GM19351 (cell line): ENCODE results near the gene RCC1.
A peak's percentile ranks its signal among the peaks of the same experiment; 100 is the strongest.
"Not testable (repeated sequence)": the region's sequence is repeated elsewhere in the genome, so short reads cannot be mapped to it uniquely, and the experiment has no call there.

Source experiments
- ATAC-seq: cut with Tn5 transposase; IDR thresholded peaks from one replicate; pipeline ENCODE4 v1.9.1; 2021; ENCODE audit warnings: mild to moderate bottlenecking, moderate library complexity; ENCODE audit not compliant: unreplicated experiment

RCC1 gene

DNA sequence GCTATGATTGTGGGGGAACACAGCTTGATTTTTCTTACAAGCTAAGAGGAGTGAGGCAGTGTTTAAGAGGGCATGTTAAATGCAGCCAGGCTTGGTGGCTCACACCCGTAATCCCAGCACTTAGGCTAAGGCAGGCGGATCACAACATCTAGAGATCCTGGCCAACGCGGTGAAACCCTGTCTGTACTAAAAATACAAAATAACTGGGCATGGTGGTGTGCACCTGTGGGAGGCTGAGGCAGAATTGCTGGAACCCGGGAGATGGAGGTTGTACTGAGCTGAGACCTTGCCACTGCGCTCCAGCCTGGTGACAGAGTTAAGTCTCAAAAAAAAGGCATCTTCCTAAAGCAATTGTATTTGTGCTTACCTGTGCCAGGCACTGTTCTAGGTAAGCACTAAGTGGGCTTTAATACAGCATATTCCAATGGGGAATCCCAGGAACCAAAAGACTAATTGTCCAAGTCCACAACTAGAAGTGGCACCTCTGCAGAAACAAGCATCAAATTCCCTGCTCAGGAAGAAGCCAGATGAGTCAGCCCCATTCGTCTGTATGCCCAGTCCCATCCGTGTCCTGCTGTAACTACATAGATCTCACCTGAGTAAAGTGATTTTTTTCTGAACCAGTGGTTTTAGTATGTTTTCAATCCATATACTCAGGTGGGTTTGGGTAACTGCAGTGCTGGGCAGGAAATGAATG is 4.6 kb downstream of the RCC1 start:
- no peak for ATAC-seq

- no peak for ATAC-seq
Measured at GRCh38 chr1:28510970-28511440, 5.2 kb downstream of the RCC1 start.

DNA sequence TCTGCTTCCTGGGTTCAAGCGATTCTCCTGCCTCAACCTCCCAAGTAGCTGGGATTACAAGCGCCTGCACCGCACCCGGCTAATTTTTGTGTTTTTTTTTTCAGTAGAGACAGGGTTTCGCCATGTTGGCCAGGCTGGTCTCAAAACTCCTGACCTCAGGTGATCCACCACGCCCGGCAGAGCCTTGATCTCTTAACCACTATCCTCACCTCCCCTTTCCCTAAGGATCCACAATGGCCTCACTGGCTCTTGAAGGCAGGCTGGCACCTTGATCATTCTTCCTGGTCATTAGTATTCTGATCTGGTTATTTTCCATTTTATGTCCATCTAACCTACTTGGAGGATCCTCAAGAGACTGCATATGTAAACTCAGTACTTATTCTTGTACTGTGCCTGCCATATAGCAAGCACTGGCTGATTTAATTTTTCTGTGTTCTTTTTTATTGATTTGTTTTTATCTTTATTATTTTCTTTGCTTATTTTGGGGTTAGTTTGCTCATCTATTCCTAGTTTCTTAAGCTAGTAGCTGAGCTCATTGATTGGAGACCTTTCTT is 6.3 kb downstream of the RCC1 start:
- no peak for ATAC-seq

GRCh38 chr1:28514445-28514933 is 8.6 kb downstream of the RCC1 start:
- ATAC-seq: not testable (repeated sequence)

DNA sequence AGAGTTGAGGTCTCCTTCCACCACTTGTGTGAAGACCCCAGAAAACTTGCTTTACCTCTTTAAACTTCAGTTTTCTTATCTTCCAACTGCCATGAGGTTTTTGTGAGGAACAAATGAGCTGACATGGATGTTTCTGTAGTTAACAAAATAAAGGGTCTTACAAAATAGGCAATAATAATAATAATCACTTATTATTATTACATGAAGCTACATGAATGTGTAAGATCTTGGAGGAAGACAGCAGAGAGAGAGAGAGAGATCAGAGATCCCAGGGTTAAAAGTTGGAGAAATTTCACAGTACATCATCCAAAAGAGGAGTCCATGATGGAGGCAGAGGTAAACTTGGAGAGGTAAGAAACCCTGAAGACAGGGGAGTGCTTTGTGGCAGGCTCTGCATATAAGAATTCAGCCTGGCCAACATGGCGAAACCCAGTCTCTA is 10.7 kb downstream of the RCC1 start:
- no peak for ATAC-seq

GRCh38 chr1:28517649-28517999 is 11.8 kb downstream of the RCC1 start:
- ATAC-seq: no peak

- ATAC-seq: peak; percentile 73
Measured at GRCh38 chr1:28518000-28518744, 12.3 kb downstream of the RCC1 start.

- ATAC-seq: peak; percentile 27
Measured at GRCh38 chr1:28518745-28519341, 13.0 kb downstream of the RCC1 start.

GRCh38 chr1:28519946-28520725 is 14.3 kb downstream of the RCC1 start:
- no peak for ATAC-seq

- ATAC-seq: not testable (repeated sequence)
Measured at GRCh38 chr1:28520796-28521195, 15.0 kb downstream of the RCC1 start.

DNA sequence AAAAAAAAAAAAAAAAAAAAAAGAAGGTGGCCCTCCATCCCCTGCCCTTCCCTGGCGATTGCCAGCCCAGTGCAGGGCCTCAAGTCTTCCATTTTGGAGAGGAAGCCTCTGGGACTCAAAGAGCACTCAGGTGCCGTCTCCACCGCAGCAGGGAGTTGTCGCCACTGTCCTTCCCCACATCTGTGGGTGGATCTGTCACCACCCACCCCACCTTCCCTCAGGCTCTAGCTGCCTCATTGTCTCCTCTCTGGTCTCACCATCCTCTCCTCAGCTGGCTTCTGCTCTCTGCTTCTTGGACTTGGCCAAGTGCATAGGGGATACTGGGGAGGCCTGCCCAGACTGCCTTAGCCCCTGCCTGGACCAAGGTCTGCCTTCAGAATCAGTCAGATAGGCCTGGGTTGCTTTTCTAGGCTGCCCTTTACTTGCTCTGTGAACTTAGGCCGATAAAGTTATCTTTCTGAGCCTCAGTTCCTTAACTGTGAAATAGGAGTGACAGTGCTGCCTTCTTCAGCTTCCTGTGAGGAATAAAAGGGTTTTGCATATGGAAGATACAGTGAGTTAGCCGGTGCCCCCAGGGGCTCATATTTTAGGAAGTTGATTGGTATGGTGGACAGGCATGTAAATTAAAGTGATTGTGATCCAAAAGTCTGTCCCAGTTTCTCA is 15.8 kb downstream of the RCC1 start:
- ATAC-seq: no peak

GRCh38 chr1:28522537-28522936 is 16.7 kb downstream of the RCC1 start:
- not testable (repeated sequence) for ATAC-seq

DNA sequence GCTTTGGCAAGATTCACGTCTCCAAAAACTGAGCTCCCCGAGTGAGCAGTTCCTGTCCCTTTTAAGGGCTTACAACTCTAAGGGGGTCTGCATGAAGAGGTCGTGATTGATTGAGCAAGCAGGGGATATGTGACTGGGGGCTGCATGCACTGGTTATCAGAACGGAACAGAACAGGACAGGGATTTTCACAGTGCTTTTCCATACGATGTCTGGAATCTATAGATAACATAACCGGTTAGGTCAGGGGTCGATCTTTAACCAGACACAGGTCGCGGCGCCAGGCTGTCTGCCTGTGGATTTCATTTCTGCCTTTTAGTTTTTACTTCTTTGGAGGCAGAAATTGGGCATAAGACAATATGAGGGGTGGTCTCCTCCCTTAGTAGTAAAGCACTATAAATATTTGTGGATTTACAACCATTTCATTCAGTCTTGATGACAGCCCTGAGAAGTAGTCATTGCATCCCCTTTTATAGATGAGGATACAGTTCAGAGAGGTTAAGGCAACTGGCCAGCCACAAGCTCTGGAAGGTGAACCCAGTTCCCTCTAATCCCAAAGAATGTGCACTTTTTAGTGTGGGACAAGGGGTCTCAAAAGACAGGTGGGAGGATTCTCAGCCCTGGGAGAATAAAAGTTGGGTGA is 19.3 kb downstream of the RCC1 start:
- ATAC-seq: not testable (repeated sequence)

- ATAC-seq: no peak
Measured at GRCh38 chr1:28526886-28527285, 21.0 kb downstream of the RCC1 start.

DNA sequence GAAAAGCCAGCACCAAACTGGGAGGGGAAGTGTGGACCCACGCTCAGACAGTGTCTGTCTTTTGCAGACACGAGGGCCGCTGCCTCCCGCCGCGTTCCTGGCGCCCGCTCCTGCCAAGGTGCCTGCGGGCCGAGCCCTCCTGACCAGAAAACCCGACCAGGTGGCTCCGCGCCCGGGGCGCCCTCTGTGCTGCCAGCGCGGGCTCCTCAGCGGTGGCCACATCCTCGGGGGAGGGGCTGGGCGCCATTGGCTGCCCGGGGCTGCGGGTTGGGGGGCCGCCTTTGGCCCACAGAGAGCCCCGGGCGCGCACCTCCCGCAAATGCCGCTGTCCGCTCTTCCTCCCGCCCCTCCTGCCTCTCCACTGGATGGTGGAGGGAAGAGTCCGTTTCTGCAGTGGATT is 24.6 kb downstream of the RCC1 start:
- no peak for ATAC-seq

DNA sequence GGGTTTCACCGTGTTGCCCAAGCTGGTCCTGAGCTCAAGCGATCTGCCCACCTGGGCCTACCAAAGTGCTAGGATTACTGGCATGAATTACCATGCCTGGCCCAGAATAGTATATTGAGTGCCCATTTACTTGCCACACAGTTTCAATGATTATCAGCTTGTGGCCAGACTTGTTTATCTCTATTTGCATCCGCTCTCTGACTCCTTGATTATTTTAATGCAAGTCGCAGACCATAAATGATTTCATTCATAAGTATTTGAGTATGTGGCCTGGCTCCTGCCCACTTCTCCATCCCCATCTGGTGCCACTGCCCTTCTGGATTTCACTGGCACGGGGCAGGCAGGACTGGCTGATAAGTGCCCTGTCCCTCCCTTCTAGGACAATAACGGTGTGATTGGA is 28.8 kb downstream of the RCC1 start:
- ATAC-seq: no peak

DNA sequence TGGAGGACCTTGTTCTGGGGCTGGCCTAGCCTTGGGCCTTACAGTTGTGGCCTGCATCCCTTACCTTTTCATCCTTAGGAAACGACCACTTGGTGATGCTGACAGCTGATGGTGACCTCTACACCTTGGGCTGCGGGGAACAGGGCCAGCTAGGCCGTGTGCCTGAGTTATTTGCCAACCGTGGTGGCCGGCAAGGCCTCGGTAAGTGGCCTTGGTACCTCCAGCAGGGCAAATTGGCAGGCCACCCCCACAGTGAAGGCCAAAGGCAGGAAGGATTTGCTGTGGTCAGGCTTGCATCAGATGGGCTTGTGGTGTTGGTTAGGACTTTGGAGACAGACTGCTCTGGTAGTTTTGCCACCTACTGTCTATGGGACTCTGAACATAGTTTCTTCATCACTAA is 29.3 kb downstream of the RCC1 start:
- no peak for ATAC-seq

GRCh38 chr1:28537457-28538199 is 31.8 kb downstream of the RCC1 start:
- no peak for ATAC-seq

GRCh38 chr1:28538286-28538685 is 32.4 kb downstream of the RCC1 start:
- no peak for ATAC-seq
